GM19240 (cell line): ENCODE measurements around the gene GALNT17.

Source experiments
- DNase-seq: peaks from one replicate; pipeline ENCODE4 v3.0.0; 2011; ENCODE audit warnings: low spot score; ENCODE audit not compliant: insufficient read length

Gene GALNT17

GRCh38 chr7:71386152-71386785 is 254.3 kb downstream of the GALNT17 start:
- no peak for DNase-seq

- DNase-seq: no peak
These were observed 256.2 kb downstream of the GALNT17 start for GRCh38 chr7:71388181-71388580.

GRCh38 chr7:71389976-71390375 is 258.0 kb downstream of the GALNT17 start:
- no peak for DNase-seq

- DNase-seq: no peak
These were observed 261.7 kb downstream of the GALNT17 start for GRCh38 chr7:71393661-71394060.

GRCh38 chr7:71402684-71403083 is 270.7 kb downstream of the GALNT17 start:
- no peak for DNase-seq

- no peak for DNase-seq
These were observed 271.4 kb downstream of the GALNT17 start for GRCh38 chr7:71403202-71403946.

GRCh38 chr7:71404726-71405345 is 272.9 kb downstream of the GALNT17 start:
- no peak for DNase-seq

- no peak for DNase-seq
These were observed 276.3 kb downstream of the GALNT17 start for GRCh38 chr7:71408271-71408670.

- DNase-seq: no peak
These were observed 277.7 kb downstream of the GALNT17 start for GRCh38 chr7:71409550-71410157.

GRCh38 chr7:71411475-71411874 is 279.5 kb downstream of the GALNT17 start:
- DNase-seq: no peak

GRCh38 chr7:71414490-71414889 is 282.5 kb downstream of the GALNT17 start:
- no peak for DNase-seq

GRCh38 chr7:71419546-71420337 is 287.8 kb downstream of the GALNT17 start:
- no peak for DNase-seq

GRCh38 chr7:71422104-71422503 is 290.2 kb downstream of the GALNT17 start:
- DNase-seq: no peak

GRCh38 chr7:71424166-71425035 is 292.5 kb downstream of the GALNT17 start:
- no peak for DNase-seq

GRCh38 chr7:71429083-71429482 is 297.1 kb downstream of the GALNT17 start:
- DNase-seq: no peak

GRCh38 chr7:71430246-71430645 is 298.3 kb downstream of the GALNT17 start:
- DNase-seq: no peak

GRCh38 chr7:71439321-71439720 is 307.4 kb downstream of the GALNT17 start:
- no peak for DNase-seq

GRCh38 chr7:71442492-71443190 is 310.7 kb downstream of the GALNT17 start:
- no peak for DNase-seq

GRCh38 chr7:71443191-71443530 is 311.2 kb downstream of the GALNT17 start:
- DNase-seq: no peak

GRCh38 chr7:71444130-71444529 is 312.2 kb downstream of the GALNT17 start:
- no peak for DNase-seq
